NCI-H1694 (cell line): ENCODE measurements around the gene USP24.
"Not testable (repeated sequence)": the region's sequence is repeated elsewhere in the genome, so short reads cannot be mapped to it uniquely, and the experiment has no call there.

Experiments
- DNase-seq: peaks from one replicate; lab custom pipeline; 2025; lab: John Stamatoyannopoulos, UW

The USP24 gene

DNA sequence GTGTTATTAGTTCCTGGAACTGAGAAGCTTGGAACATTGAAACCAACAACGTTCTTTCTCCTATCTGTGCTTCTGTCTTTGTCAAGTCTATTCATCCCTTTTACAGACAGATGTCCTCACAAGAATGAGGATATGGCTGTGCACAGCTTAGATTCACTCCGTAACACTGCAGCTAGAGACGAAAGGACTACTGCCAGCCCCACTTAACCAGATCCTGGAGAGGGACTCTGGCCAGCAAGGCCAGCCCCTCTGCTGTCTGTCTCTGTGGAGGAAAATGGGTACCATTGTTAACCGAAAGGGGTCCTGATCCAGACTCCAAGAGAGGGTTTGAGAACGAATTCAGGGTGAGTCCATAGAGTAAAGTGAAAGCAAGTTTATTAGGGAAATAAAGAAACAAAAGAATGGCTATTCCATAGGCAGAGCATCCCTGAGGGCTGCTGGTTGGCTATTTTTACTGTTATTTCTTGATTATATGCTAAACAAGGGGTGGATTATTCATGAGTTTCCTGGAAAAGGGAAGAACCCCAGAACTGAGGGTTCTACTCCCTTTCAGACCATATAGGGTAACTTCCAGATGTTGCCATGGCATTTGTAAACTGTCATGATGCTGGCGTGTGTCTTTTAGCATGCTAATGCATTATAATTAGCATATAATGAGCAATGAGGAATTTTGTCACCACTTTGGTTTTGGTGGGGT, 17.4 kb upstream of the USP24 start:
- DNase-seq, result no peak

DNA sequence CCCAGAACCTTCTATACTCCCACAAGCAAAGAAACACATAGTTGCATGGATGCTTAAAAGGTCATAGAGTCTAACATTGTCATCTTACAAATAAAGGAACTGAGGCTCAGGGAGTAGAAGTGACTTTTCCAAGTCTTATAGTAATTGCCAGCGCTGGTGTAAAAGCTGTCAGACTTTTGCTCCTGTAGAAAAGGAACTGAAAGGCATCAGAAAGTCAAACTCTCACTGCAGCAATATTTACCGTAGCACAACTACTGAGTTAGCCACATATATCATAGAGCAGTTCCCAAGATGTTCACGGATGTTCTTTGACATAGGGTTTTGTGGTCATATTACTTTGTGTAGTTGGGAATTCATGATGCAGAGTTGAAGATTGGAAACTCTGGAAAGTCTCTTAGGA, 16.6 kb upstream of the USP24 start:
- no peak for DNase-seq

DNA sequence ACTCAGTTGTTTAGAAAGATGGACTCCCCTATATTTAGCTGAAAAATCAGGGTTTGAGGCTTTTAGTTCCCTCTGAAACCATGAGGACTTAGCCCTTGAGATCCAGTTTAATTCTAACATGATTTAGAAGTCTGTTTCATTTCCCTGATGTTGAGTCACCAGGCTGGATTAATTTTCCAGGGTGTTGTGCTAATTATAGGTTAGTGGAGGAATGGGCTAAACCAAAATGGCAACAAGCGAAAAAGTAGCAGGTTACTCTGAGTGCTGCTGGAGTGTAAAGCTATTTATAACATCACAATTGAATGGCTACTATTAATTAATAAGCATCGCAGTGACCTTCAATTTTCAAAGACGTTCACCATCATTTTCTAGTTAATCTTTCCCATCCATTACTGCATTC, 15.5 kb upstream of the USP24 start:
- no peak for DNase-seq

DNA sequence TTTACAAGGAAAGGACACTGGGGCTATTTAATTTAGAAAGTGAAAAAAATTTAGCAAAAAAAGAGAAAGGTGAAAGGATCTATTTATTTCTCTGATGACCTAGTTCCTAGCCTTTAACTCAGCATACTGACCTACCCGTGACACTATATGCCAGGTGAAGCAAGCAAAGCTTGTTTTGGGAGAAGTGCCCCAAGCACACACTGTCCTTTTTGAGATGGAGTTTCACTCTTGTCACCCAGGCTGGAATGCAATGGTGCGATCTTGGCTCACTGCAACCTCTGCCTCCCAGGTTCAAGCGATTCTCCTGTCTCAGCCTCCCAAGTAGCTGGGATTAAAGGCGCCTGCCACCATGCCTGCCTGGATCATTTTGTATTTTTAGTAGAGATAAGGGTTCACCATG, 14.6 kb upstream of the USP24 start:
- DNase-seq, result not testable (repeated sequence)

DNA sequence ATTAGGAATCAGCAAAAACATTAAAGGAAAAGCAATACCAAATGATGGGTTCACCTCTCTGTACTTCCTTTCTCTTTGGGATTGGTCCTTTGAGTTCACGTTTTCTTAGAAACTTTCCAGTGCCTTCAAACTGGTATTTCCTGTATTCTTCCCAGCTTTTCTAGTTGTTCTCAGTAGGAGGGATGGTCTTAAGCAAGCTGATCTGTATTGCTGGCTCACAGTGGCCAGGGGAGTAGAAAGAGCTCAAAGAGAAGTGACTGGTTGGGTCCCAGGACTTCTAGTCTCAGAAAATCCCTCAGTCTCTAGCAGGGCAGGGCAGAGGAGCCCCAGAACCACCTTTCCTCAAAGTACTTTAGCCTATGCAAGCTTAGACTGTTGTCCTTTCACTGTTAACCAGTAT, 10.1 kb upstream of the USP24 start:
- DNase-seq, result no peak

DNA sequence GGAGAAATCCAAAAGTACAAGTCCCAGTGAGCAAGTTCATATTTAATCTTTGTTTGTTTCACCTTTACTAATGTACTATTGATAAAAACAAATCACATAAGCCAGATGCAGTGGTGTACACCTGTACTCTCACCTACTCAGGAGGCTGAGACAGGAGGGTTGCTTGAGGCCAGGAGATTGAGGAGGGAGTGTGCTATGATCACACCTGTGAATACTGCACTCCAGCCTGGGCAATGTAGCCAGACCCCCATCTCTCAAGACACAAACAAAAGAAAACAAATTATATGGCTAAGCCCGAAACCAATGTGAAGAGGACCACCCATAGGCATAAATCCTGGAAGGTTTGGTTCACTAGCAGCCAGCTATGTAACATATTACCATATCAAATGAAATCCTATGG, 9.6 kb upstream of the USP24 start:
- no peak for DNase-seq

DNA sequence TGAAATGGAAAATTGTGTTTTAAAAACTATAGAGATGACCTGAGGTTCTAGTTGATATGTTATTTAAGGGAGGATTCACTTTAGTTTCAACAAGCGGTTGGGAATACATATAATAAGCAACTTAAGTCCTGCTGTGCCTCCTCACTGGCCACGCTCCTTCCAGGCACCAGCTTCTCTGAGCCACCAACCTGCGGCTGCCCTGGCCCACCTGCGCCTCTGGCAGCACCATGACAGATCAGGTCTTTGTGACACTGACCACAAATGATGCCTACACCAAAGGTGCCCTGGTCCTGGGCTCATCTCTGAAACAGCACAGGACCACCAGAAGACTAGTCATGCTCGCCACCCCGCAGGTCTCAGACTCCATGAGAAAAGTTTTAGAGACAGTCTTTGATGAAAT, 7.0 kb upstream of the USP24 start:
- DNase-seq, result no peak

DNA sequence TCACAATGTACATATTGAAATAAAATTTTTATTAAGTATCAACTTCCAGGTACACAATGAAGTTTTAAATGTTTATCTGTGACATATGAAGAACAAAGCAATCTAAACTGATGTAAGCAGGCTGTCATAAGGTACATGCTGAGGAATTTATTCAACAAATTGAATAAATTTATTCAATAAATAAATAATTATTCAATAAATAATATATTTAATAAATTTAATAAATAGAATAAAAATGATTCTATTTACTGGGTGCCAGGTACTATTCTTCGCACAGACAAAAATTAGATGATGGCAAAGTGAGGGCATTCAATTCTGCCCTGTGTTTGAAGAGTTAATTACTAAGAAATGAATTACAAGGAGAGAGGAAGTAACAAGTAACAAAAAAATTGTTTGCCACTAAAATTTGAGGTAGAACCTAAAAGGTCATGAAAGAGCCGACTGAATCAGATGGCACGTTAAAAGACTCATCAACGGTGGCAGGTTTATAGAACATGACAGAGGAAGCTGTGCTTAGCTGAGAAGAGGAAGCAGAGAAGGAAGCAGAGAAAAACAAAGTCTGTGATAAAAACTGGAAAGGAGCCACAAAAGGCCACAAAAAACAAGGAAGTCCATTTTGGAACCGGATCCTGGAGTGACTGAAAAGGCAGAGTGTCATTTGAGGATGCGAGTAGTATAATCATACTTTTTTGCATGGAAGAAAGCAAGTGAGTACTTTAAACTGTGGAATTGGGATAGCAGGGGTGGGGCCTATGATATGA, 2.2 kb upstream of the USP24 start:
- DNase-seq, result no peak

DNA sequence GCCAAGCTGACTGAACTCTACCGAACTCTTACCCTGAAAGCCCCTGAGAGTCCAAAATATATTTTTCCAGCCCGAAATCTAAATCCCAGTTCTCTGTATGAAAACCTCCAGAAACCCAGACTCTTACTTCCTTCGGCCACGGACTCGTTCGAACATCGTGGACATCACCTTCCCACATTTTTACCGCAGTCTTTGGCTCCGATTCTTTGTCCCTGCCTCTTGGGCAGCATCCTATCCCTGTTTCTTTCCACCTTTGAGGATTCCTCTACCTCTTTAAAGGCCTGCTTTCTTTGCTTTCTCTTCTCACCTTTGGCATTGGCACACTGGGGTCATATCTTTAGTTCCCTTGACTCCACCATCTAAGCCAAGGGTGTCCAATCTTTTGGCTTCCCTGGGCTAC, 932 bp upstream of the USP24 start:
- no peak for DNase-seq

DNA sequence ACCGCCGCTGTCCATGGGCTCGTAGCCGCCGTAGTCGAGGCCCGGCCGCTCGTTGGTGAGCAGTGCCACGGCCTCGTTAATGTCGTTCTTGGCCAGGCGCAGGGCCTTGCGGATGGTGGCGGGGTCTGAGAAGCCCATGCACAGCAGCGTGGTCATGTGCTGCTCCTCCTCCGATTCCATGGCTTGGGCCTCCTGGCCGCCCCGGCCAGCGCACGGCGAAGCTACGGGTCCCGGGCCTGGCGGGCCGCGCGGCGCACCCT, 300 bp downstream of the USP24 start:
- no peak for DNase-seq

DNA sequence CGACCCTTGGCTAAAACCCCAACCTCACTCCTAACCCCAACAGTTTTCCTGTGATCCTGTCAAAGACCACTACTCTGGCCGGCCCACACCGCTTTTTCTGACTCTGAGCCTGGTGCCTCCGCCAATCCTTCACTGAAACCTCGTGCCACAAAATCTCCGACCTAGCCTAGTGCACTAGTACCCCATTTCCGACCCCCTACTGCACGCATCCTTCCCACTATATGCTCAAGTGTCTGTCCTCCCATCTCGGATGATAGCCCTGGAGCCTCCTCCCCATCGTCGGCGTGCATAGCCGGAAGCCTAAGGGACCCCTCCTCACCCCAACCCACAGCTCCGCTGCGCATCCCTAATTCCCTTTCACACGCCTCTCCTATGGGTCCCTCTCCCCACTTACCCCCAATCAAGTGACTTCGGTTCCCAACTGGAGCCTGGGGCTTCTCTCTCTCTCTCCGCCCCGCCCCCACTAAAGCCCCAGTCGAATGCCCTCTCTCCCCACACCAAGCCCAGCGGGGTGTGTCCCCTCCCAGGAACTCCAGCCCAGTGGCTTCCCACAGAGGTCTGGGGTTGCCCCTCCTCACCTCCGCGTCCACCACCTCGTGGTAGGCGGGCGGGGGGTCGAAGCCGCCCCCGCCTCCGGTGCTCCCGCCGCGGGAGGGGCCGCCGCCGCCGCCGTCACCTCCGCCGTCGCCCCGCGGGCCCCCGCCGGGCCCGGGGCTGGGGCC, 791 bp downstream of the USP24 start:
- DNase-seq, result no peak

DNA sequence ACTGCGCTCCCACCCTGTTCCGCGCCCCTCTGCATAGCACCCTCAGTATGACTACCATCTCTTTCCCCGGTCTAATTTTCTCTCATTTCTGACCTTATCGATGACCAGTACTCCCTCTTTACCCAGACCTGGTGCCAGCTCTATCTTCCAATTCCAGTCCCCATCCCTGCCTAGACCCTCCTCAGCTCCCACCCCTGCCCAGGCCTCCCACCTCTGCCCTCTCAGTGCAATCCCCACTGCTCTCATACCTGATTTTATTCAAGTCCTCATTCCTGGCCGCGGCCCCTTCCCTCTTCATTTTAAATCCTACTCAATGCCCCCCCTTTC, 1.3 kb downstream of the USP24 start:
- DNase-seq, result no peak

DNA sequence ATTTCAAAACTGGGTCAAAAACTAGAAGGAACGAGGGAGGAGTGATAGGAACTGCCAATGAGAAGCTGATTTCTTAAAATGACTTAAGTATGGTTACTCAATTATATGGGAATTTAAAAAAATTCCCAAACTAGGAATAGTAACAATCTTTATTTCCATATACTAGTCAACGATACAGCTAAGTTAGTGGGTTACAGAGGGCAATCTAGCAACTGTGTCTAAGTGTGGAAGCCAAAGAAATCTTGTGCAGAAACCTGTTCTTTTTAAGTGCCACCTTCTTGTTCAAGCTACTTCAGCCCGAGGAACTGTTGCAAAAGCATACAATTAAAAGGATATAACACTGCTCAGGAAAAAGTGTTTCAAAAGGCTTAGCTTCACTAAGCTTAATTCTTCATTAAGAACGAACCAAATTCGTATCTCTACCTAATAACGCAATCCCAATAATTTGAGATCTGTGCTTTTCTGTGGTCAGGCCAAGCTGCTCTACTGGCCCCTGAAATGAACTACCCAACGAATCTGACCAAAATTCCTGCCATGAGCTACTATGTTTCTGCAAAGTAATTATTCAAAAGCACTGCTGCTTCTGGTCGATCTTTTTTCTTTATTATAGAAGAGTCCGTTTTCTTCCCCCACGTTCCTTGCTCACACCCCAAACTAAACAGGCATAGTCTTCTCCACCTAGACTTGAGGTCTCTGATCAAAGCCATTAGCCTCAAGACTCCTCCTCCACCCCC, 1.8 kb downstream of the USP24 start:
- no peak for DNase-seq

DNA sequence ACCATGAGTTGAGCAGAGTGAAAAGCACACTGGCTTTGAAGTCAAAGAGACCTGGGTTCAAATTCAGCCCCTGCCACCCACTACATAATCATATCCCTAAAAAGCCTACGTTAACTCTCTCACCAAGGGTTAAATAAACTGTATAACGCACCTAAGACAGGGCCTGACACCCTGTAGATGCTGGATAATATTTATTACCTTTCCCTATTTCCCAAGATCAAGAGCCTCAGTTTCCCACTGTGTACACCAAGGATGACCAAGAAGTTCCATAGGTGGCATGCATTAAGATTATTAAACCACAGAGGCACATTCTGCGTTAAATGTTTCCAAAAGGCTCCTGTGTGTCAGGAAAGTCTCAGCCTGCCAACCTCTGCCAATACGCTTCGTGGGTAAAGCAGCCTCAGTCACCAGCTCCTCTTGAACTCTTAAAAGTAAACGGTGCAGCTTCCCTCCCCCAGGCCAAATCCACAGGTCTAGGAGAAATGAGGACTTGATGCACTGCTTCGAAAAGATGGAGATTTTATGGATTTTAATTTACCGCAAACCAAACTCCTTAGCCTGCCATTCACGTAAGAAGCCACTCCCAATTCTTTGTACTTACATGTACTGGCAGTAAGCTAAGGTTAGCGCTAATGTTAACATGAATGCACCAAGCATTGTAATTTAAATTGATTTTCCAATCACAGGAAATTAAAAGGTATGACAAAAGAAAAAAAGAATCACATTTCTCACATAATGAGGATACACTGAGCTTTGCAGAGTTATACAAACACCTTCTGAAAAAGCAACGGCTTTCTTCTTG, 2.6 kb downstream of the USP24 start:
- no peak for DNase-seq

DNA sequence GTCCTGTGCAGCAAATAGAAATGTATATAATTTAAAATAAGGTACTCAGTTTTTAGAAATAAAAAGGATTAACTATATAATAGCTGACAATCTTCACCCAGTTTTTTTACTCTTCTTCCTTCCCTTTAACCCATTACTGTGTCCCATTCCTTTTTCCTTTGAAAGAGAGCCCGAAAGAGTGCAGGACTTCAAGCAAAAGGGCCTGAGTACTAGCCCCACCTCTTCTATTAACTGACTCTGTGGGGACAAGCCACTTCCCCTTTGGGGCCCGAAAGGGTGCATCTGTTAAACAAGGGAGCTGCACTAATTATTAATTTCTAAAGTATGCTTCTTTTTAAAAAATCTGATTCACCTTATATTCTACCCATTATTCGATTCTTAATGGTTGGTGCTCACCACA, 3.3 kb downstream of the USP24 start:
- no peak for DNase-seq

DNA sequence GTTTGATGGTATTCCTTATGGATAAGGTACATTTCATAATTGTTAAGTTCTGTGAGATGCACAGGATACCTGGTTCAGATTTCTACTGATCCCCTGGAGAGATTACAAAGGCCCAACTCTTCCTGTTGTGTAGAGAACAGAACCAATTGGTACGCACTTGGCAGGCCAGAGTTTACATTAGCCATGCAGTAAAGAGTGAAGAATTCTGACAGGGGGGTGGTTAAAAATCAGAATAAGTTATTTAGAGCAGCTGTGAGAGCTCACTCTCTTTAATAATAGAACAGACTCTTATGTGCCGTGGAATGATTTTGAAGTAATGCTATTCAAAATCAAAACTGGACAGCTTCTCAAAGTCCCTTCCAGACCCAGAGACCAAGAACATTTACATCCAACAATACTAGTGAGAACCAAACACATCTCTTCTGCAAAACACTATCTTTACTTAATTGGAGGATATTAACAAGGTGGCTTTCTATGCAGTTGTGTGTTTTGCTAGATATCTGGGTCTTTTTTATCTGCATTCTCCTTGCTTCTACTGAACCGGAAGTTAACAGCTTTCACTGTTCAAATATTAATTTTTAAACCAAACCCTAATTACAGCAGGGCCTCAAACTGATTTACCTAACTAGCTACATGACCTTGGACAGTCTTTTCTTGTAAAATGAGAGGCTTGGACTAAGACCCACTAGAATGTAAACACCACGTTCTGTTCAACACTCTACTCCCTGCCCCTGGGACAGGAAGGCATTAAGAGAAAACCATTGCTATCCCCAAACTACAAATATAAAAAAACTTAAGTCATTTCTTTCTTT, 4.0 kb downstream of the USP24 start:
- no peak for DNase-seq

DNA sequence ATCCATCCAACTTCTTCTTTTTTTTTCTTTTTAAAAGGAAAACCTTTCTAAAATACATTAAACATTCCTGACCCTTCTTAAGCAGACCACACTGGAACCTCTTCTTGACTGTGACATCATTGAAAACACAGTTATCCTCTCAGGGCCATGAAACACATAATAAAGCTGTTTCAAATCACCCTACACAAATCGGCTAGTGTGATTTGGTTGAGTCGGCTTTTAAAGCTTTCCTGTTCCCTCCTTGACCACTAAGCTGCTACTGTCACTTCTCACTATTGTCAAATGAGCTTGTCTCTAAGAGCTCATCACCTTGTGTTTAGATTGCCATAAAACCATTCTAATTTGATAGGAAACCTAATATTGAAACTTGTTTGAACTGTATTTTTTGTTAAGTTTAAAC, 5.9 kb downstream of the USP24 start:
- DNase-seq, result no peak

DNA sequence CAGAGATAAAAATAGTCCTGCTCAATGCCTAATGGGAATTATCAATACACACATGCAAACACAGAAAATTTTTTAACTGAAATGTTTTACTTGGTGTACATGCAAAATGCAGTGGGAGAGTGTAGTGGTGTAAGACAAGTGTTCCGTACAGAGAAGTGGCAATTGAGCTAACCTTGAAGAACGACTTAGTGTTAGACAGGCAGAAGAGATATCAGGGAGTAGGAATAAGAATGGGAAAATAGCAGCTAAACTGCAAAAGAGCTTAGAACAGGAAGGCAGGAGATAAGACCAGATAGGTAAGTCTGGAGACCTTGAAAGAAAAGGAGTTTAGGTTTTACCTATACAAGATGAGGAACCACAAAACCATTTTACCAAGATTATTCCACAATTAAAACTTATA, 9.0 kb downstream of the USP24 start:
- DNase-seq, result no peak

DNA sequence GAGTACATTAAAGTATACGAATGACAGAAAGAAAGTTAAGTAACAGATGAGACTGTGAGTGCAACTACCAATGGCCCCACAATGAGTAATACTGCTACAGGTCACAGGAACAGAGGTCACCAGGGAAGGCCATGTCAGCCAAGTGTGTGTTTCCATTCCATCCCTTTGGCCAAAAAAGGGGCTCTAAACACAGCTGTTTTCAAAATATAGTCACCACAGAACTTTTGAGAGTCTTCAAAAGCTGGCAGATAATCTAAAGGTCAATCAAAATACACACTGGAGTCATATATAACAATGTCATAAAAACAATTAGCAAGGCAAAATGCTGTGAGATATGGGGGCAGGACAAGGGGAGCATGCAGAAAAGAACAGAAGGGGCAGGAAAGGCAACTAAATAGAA, 10.2 kb downstream of the USP24 start:
- no peak for DNase-seq

DNA sequence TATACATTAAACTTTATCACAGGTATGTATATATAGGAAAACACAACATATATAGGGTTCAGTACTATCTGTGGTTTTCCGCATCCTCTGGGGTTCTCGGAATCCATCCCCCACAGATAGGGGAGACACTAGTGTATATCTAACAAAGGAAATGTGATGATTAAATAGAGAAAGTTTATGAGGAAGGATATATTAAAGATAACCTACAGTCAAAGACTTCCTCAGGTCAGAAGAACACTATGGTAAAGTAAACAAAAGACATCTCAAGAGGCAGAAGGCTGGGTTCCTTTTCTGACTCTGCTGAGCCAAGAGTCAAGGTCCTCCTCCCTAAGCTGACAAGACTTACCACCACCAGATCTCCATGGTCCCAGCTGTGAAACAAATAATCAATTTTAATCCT, 12.1 kb downstream of the USP24 start:
- no peak for DNase-seq

DNA sequence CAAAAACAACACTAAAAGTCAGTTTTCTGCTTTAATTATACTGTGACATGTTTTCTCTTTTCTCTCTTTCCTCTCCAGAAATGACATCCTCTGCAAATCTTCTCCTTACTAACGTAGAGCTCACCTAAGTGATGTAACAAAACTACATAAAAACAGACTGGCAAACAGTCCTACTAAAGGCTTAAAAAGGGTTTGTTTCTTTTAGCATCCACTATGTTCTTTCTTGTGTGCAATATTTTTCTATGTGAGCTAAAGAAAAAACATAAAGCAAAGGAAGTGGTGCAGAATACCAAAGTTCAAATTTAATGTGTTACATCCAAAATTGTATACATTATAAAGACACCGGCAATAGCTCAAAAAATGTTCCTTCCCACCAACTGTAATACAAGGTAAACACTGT, 14.5 kb downstream of the USP24 start:
- no peak for DNase-seq
